Ovary (tissue), 3 donors: Measurements from ENCODE around the gene FUT6.

ENCODE experiments used
- POLR2A ChIP-seq: fragments of 450-650 bp; IDR thresholded peaks from one replicate; pipeline ENCODE4 v1.6.1; 2017; ENCODE audit warnings: antibody characterized with exemption, mild to moderate bottlenecking, moderate library complexity
- TF ChIP-seq, protein P1 (sequence below), 3 donors: fragments of 450-650 bp in 2 of 3; fragments of 200-600 bp in 1 of 3; IDR thresholded peaks; one replicate each; pipeline versions ENCODE4 v1.5.1 to v1.8.0; 2016 to 2022; ENCODE audit warnings: antibody characterized with exemption in 3 of 3, mild to moderate bottlenecking in 1 of 3
- donor health status: DM: no; HTN: no; CAD: no.

DNA sequence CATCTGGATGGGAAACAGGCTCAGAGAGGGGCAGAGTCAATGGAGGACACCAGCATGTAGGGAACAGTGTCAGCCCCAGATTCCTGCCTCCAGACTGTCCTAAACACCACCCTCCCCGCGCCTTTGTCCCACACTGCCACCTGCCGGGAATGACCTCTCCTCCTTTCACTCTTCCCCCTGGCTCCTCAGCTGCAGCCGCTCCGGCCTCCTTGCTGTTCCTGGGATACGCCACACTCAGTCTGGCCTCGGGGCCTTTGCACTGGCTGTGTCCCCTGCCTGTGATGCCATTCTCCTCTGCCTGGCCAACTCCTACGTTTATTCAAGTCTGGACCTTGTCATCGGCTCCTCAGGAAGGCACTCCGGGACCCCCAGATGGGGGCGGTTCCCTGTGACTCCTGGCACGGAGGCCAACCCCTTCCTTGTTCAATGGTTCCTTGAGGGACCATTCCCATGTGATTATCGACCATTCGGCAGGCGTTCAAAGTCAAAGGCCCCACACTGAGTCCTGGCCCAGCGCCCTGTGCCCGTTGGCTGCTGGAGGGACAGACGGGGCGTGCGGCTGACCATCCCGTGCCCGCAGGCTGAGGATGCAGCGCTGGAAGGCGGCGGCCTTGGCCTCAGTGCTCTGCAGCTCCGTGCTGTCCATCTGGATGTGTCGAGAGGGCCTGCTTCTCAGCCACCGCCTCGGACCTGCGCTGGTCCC lies 15.8 kb downstream of the FUT6 start:
- TF ChIP-seq, protein P1, sequence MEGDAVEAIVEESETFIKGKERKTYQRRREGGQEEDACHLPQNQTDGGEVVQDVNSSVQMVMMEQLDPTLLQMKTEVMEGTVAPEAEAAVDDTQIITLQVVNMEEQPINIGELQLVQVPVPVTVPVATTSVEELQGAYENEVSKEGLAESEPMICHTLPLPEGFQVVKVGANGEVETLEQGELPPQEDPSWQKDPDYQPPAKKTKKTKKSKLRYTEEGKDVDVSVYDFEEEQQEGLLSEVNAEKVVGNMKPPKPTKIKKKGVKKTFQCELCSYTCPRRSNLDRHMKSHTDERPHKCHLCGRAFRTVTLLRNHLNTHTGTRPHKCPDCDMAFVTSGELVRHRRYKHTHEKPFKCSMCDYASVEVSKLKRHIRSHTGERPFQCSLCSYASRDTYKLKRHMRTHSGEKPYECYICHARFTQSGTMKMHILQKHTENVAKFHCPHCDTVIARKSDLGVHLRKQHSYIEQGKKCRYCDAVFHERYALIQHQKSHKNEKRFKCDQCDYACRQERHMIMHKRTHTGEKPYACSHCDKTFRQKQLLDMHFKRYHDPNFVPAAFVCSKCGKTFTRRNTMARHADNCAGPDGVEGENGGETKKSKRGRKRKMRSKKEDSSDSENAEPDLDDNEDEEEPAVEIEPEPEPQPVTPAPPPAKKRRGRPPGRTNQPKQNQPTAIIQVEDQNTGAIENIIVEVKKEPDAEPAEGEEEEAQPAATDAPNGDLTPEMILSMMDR (IDR thresholded peaks at IDR 0.05): no peak
- no peak for TF ChIP-seq POLR2A
